Mucosa of descending colon (tissue), 3 donors: ENCODE data around the gene SLC36A3. TPM values are rescaled to one million over a fixed set of nuclear protein-coding genes. Genes with fewer than 3 reads are reported as not detected.

Experiments used
- ATAC-seq: fragments of 200-7000 bp; cut with Tn5 transposase; one replicate; pipeline ENCODE4 v1.9.1; 2020; ENCODE audit warnings: mild to moderate bottlenecking, moderate library complexity
- DNase-seq, 3 donors: peaks; one replicate each; pipeline ENCODE4 v3.0.0-alpha.2; 2020
- H3K36me3 ChIP-seq: fragments of 200-600 bp; one replicate; pipeline ENCODE4 v1.8.0; 2021; ENCODE audit warnings: low read depth, mild to moderate bottlenecking
- H3K4me1 ChIP-seq: fragments of 200-600 bp; one replicate; pipeline ENCODE4 v1.8.0; 2021; ENCODE audit warnings: low read depth, mild to moderate bottlenecking
- H3K4me3 ChIP-seq: fragments of 200-600 bp; one replicate; pipeline ENCODE4 v1.8.0; 2021; ENCODE audit warnings: mild to moderate bottlenecking
- H3K9me3 ChIP-seq: fragments of 200-600 bp; one replicate; pipeline ENCODE4 v1.8.0; 2021; ENCODE audit warnings: mild to moderate bottlenecking
- intact Hi-C, 2 donors: fragments of 100-400 bp; cut with DNase I in 1 of 2; cut with micrococcal nuclease in 1 of 2; formaldehyde crosslinking; loops; one replicate each; pipeline versions ENCODE4 v1.11.0 to v1.11.1; 2022; cut with DNase I, micrococcal nuclease
- total RNA-seq, 3 donors: library from RNA; stranded (reverse); fragmentation: NEBNext Ultra II Directional in 2 of 3; extraction: Animal tissue kit (Norgen Biotek cat#: 25700) in 2 of 3; gene quantifications; one replicate each; pipeline versions ENCODE4 v1.2.1 to v1.2.4, GENCODE V29; 2021 to 2023
- TF ChIP-seq, protein P1 (sequence below): fragments of 200-600 bp; IDR thresholded peaks from one replicate; pipeline ENCODE4 v1.8.0; 2022; ENCODE audit warnings: antibody characterized with exemption, mild to moderate bottlenecking
- donor health status: DM: no; HTN: no; CAD: no; lungs with moderate emphysema.
- donor health status: DM: no; HTN: no; CAD: no.
- donor health status: DM: no; HTN: yes; CAD: no.

The SLC36A3 gene
- total RNA-seq, 3 donors from 2014 or later: not detected

- ATAC-seq: peak; percentile 54
- intact Hi-C loops: no loop called here
- peak in 1 of 3 donors; percentile 11 for DNase-seq
Measured at GRCh38 chr5:151298063-151298855, 5.3 kb downstream of the SLC36A3 start.

DNA sequence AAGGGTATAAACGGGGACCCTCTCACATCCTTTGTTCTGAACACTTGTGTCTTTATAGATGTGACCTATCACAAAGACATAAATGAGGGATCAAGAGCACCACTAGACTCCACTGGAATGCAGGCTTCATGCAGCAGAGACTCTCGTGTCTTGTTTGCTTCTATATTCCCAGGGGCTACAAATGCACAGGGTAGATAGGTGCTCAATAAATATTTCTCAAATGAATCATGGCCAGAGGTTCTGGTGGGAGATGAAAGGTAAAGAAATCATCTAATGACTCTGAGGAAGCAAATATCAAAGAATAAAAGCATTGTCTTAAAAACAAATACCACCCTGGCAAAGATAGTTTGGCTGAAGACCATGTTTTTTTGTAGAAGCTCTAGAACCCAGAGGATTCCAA is 6.6 kb downstream of the SLC36A3 start:
- TF ChIP-seq, protein P1, sequence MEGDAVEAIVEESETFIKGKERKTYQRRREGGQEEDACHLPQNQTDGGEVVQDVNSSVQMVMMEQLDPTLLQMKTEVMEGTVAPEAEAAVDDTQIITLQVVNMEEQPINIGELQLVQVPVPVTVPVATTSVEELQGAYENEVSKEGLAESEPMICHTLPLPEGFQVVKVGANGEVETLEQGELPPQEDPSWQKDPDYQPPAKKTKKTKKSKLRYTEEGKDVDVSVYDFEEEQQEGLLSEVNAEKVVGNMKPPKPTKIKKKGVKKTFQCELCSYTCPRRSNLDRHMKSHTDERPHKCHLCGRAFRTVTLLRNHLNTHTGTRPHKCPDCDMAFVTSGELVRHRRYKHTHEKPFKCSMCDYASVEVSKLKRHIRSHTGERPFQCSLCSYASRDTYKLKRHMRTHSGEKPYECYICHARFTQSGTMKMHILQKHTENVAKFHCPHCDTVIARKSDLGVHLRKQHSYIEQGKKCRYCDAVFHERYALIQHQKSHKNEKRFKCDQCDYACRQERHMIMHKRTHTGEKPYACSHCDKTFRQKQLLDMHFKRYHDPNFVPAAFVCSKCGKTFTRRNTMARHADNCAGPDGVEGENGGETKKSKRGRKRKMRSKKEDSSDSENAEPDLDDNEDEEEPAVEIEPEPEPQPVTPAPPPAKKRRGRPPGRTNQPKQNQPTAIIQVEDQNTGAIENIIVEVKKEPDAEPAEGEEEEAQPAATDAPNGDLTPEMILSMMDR: no peak
- Histone ChIP-seq H3K4me1 (no peaks in the 10 kb centered on the region), H3K9me3 (no peaks in the 10 kb centered on the region), H3K36me3 (no peaks in the 10 kb centered on the region), H3K4me3 (no peak overlapping the region)
- DNase-seq: no peak
- intact Hi-C loops: no loop called here
- ATAC-seq: no peak

More at GRCh38 chr5:151298063-151298855, 5.3 kb downstream of the SLC36A3 start:
- TF ChIP-seq, protein P1: no peak
- Histone ChIP-seq H3K36me3 (no peaks in the 10 kb centered on the region), H3K4me3 (no peak overlapping the region), H3K9me3 (no peaks in the 10 kb centered on the region), H3K4me1 (no peaks in the 10 kb centered on the region)

DNA sequence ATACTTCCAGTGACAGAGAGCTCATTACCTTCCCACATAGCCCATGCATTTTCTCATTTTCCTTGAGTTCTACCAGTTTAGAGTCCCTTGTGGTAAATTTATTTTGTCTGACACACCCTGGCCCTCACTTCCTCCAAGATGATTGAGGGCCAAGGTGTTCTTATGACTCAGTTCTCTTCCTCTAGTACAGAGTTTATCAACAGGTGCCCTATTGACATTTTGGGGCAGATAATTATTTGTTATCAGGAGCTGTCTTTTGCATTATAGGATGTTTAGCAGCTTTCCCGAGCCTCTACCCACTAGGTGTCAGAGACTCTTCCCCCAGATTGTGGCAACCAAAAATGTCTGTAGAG is 7.1 kb downstream of the SLC36A3 start:
- Histone ChIP-seq H3K4me1 (no peaks in the 10 kb centered on the region), H3K9me3 (no peaks in the 10 kb centered on the region), H3K36me3 (no peaks in the 10 kb centered on the region), H3K4me3 (no peak overlapping the region)
- DNase-seq: no peak
- intact Hi-C loops: no loop called here
- no peak for ATAC-seq
- TF ChIP-seq, protein P1: no peak

- no peak for DNase-seq
- no peaks in the 10 kb centered on the region for H3K4me1 ChIP-seq
- TF ChIP-seq, protein P1: no peak
- H3K4me3 ChIP-seq: no peak overlapping the region
- no peaks in the 10 kb centered on the region for H3K9me3 ChIP-seq
- intact Hi-C loops: no loop called here
- ATAC-seq: no peak
- H3K36me3 ChIP-seq: no peaks in the 10 kb centered on the region
Measured at GRCh38 chr5:151295791-151296477, 7.6 kb downstream of the SLC36A3 start.

DNA sequence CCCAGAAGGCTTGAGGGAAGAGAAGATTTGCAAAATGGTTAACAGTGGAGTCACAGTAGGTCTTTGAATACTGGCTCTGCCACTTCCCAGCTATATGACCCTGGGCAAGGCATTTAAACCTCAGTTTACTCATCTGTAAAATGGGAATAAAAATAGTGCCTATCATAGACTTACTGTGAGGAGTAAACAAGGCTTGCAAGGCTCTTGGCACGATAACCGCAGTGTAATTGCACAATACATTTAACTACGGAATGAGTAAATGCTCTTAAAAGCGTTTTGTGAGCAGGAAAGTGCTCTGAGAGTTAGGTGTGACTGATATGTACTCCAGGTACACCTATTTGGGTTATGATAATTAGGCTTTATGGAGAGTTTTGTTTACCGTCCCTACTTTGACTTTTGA is 8.4 kb downstream of the SLC36A3 start:
- intact Hi-C loops: no loop called here
- DNase-seq: no peak
- Histone ChIP-seq H3K36me3 (no peaks in the 10 kb centered on the region), H3K4me1 (no peaks in the 10 kb centered on the region), H3K9me3 (no peaks in the 10 kb centered on the region), H3K4me3 (no peak overlapping the region)
- TF ChIP-seq, protein P1: no peak
- peak; percentile 58 for ATAC-seq
